HG03439 (cell line): ENCODE results near the gene DHODH.
"Not testable (repeated sequence)": the region's sequence is repeated elsewhere in the genome, so short reads cannot be mapped to it uniquely, and the experiment has no call there.

Source experiments
- ATAC-seq: cut with Tn5 transposase; IDR thresholded peaks from one replicate; pipeline ENCODE4 v1.9.1; 2021; ENCODE audit warnings: mild to moderate bottlenecking, moderate library complexity; ENCODE audit not compliant: unreplicated experiment

The DHODH gene

DNA sequence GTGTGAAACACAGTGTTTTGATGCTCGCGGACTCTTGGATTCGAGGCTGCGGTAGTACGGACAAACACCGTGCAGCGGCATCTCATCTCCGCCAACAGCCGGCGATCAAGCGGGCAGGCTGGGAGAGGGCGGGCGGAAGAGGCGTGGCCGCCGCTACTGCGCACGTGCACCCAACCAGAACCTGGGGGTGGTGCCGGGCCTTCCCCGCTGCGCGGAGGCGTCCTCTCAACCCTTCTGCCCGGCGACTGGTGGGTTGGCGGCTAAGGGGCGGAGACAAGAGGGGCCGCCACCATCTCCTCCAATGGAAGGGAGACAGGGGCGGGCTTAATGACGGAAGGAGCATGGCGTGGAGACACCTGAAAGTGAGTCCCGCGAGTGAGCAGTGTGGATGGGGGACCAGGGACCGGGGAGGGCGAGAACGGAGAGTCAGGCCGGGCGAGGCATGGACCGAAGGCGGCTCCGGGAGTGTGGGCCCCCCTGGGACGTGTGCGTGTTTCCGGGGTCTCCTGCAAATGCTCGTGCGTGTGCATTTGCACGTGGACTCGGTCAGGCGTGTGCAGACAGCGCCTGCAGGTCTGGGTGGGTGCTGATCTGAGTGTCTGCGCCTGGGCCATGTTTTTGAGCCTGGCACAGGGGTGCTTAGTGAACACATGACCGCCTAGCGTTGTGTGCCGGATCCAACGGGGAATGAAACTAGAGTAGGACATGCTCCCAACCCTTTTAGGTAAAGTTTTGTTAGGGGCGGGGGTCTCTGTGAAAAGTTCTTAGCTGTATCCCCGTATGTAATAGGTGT lies at the start of gene DHODH:
TSS of gene DHODH (plus strand) at position 321 of the 793 bp plus-strand sequence. CDS start at position 342, 21 bp downstream.
- ATAC-seq, result peak; percentile 99

DNA sequence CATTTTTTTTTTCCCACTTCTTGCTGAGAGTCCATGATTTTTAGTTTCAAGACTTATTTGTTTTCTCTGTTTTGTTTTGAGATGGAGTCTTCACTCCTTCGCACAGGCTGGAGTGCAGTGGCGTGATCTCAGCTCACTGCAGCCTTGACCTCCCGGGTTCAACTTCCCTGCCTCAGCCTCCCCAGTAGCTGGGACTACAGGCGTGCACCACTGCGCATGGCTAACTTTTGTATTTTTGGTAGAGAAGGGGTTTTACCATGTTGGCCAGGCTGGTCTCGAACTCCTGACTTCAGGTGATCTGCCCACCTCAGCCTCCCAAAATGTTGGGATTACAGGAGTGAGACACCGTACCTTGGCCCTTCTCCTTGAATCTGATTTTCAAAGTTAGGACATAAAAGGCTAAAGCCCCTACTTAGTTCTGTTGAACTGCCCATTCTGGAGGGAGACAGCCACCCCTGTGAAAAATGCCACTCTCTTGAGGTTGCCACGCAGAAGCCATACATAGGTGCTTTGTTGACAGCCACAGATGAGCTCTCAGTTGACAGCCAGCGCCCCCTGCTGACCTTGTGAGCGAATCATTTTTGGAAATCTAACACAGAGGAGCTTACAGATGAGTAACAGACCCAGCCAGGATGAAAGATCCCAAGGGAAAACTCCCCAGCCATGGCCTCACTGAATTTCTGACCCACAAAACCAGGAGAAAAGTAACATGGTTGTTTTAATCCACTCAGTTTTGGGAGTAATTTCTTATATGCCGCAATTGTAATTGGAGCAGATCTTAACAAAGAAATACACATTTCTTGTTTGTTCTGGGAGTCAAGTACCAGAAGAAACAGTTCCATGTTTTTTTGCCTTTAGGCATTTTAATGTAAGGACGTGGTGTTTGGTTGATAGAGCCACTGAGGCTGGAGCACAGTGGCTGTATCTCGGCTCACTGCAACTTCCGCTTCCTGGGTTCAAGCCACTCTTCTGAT lies 47.2 kb upstream of the DHODH start:
- no peak for ATAC-seq

DNA sequence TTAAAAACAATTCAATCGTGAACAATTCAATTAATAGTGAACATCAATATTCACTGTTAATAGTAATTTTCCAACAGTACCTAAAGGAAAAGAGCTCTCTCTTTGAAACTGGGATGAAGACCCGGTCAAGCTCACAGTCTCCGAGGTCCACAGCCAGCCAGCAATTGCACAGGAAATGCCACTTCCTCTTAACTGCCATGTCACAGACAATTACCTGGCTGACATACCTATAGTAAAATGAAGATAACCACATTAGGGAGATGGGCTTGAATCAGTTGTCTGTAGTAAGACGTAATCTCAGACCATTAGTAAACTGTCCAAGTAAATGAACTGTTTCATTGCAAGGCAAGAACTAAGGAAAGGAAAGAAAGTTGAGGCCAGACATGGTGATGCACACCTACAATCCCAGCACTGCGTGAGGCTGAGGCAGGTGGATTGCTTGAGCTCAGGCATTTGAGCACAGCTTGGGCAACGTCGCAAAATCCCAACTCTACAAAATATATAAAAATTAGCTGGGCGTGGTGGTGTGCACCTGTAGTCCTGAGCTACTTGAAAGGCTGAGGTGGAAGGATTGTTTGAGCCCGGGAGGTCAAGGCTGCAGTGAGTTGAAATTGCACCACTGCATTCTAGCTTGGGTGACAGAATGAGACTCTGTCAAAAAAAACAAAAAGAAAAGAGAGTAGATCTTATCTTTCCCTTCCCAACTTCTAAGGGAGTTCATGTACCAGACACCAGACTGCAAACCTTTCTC lies 45.2 kb upstream of the DHODH start:
- no peak for ATAC-seq

DNA sequence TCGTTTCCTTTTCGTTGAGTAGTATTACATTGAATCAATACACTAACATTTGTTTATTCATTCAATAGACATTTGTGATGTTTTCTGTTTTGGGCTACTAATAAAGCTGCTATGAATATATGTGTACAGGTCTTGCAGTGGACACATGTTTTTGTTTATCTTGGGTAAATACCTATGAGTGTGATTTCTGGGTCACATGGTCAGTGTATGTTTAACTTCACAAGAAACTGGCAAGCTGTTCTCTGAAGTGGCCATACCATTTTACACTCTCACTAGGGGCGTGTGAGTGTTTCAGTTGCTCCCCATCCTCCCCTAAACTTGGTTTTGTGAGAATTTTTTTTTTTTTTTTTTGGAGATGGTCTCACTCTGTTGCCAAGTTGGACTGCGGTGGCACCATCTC lies 43.3 kb upstream of the DHODH start:
- no peak for ATAC-seq

DNA sequence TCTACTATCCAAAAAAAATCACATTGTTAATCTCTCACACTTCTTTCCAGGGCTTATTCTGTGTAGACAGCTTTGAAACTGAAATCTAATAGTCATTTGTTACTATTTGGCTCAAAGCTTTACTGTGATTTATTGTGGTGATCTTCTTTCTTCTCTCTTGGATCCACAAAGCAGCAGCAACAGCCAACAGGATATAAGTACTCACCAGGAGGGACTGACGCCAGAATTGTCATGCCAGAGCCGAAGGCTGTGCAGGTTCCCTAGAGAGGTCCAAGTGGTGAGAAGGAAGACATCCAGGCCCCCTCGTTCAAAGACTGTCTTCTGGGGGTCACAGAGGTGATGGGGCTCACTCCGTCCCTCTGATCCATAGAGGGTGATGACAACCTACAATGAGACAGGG lies 41.6 kb upstream of the DHODH start:
- ATAC-seq, result no peak

DNA sequence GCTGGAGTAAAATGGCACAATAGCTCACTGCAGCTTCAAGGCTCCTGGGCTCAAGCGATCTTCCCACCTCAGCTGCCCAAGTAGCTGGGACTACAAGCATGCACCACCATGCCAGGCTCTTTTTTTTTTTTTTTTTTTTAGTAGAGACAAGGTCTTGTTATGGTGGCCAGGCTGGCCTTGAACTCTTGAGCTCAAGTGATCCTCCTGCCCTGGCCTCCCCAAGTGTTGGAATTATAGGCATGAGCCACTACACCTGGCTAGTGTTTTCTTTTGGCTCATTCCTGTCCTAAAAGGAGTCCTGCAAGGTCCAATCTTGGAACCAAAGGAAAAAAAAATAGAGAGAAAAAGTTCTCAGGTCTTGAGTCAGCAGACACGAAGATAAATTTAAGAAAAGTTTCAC lies 39.2 kb upstream of the DHODH start:
- ATAC-seq, result no peak

DNA sequence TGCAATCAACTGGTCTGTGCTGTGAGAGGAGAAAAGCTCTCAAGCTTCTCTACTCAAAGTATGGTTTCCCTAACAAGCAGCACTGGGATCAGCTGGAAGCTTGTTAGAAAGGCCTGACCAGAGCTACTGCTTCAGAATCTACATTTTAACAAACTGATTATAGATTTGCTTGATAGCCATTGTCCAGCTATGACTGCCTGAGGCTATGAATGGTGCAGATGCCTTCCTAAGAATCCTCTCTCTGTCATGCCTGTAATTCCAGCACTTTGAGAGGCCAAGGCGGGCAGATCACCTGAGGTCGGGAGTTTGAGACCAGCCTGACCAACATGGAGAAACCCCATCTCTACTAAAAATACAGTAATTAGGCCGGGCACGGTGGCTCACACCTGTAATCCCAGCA lies 37.0 kb upstream of the DHODH start:
- no peak for ATAC-seq

DNA sequence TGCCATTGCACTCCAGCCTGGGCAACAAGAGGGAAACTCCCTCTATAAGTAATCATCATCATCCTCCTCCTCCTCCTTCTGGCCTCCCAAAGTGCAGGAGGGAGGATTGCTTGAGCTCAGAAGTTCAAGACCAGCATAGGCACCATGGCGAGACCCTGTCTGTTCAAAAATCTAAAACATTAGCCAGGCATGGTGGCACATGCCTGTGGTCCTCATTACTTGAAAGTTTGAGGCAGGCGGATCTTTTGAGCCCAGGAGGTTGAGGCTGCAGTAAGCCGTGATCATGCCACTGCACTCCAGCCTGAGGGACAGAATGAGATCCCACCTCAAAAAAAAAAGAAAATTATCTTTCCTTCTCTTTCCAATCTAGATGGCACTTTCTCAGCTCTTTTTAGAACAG lies 36.2 kb upstream of the DHODH start:
- no peak for ATAC-seq

DNA sequence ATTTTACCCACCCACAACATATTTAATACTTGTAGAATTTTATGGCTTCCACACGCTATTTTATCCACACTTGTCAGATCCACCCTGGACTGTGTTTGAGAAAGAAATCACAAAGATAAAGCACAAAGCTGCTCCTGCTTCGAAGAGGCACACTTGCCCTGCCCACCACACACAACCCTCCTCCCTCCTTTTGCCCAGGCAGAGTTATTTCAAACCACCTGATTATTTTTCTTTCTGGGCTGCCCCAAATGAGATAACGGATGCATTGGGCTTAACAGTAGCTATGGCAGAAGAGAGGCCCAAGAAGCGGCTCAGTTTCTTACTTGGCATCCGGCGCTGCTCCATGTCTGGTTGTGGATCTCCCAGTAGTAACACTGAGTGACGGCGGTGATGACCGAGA lies 35.5 kb upstream of the DHODH start:
- ATAC-seq, result no peak

DNA sequence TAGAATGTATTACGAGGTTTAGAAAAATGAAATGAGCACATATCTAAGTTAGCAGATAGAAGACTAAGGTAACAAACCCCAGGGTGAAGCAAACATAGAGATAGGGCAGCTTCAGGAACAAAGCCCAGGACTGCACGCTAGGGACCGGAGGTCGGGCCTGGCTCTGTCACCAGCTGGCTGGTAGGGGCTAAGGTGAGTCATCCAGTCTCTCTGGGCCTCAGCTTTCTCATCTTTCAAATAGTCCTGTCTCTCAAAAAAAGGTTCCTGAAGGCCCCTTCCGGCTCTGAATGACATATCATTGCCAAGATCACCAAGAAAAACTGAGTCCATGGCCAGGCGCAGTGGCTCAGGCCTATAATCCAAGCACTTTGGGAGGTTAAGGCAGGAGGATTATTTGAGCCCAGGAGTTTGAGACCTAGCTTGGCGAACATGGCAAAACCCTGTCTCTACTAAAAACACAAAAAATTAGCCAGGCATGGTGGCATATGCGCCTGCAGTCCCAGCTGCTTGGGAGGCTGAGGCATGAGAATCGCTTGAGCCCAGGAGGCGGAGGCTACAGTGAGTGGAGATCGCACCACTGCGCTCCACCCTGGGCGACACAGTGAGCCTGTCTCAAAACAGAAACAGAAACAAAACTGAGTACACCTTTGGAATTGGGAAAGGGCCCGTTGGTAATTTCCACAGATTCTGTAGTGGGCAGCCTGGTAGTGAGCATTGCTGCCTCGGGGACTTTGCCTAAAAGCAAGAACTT lies 34.3 kb upstream of the DHODH start:
- ATAC-seq, result no peak

DNA sequence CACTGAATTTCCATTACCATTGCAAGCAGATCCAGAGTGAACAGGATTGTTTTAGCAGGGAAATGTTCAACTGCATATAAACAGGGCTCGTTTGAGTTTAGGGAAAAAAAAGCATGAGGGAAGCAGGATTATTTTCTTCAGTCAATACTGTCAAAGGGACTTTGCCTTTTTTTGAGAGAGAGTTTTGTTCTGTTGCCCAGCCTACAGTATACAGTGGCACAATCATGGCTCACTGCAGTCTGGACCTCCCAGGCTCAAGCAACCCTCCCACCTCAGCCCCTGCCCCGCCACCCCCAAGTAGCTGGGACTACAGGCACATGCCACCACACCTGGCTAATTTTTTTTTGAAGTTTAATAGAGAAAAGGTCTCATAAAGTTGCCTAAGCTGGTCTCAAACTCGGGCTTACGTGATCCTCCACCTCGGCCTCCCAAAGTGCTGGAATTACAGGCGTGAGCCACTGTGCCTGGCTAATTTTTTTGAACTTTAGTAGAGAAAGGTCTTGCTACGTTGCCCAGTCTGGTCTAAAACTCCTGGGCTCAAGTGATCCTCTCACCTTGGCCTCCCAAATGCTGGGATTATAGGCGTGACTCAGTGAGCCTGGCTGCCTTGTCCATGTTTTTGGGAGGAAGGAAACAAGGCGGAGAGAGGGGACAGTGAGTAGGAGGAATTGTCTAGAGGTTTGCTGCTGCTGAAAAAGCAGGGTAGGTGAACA lies 23.1 kb upstream of the DHODH start:
- no peak for ATAC-seq

DNA sequence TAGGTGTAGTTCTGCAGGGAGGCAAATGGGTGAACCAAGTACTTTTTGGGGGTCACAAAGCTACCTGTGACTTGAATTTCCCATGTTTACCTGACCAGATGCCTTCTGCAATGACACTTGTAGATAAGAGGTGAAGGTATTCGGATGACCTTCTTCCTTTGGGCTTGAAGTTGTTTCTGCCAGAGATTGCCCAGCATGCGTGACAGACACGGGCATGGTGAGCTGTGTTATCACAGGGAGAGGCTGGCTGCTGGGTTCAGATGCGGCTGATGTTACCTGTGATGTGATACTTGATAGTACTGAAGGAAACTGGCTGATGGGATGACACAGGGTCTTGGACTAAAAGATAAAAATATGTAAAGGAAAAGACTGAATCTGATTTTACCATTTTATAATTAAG lies 22.4 kb upstream of the DHODH start:
- ATAC-seq, result no peak

DNA sequence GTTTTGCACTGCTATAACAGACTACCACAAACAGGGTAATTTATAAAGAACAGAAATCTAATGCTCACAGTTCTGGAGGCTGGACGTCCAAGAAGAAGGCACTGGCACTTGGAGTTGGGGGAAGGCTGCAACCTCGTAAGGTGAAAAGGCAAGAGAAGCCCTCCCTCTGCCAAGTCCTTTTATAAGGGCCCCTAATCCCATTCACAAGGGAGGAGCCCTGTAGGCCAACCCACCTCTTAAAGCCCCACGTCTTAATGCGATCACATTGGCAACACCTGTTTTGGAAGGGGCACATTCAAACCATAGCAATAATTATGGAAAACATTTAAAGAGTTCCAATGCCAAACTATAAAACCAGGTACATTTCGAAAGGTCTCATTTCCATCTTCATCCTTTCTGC lies 13.5 kb upstream of the DHODH start:
- ATAC-seq, result no peak

DNA sequence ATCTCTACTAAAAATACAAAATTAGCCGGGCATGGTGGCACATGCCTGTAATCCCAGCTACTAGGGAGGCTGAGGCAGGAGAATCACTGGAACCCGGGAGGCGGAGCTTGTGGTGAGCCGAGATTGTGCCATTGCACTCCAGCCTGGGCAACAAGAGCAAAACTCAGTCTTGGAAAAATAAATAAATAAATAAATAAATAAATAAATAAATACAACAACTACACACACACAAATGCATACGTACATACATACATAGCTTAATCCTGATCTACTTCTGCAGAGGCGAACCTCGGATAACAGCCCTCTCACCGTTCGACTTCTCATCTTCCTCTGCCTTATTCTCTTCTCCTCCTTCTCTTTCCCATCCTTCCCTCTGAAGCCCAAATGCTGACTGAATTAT lies 11.0 kb upstream of the DHODH start:
- ATAC-seq, result not testable (repeated sequence)

DNA sequence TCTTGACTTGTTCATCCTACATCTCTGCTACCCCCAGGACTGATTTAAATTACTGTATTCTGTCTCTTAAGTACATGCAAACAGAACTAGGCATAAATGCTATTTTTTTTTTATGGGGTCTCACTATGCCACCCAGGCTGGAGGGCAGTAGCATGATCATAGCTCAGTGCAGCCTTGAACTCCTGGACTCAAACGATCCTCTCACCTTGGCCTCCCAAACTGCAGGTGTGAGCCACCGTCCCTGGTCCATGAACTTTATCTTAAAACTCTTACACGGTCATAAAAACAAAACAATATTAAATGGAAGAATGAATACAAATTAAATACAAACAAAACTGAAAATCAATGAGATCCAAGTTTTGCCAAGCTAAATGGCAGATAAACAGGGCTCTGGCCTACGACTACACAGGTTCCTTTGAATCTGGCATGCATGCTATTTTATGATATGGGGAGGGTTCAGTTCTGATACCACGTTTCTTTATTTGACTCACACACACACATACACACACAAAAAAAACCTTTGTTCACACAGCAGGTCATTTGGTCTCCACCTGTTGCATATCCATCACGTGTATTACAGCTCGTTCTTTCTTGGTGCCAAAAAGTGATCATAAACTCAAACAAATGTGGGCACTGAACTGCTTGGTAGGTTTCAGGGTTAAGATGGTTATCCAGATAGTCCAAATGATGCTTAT lies 7.2 kb upstream of the DHODH start:
- ATAC-seq, result no peak

DNA sequence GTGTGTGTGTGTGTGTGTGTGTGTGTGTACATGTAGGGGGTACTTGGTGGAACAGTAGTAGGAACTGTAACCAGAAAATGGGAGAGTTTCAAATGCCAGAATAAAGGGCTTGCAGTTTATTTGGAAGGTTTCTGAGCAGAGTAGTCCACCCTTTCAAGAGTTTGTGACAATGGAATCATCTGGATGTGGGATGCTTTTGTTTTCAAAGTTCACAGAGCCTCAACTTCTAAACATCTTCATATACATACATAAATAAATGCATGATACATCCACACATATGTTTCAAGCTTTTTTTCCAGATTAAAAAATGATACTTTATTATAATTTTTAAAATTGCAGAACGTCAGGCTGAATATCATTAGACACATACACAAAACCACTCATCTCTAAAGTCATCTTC lies 5.9 kb upstream of the DHODH start:
- ATAC-seq, result no peak

DNA sequence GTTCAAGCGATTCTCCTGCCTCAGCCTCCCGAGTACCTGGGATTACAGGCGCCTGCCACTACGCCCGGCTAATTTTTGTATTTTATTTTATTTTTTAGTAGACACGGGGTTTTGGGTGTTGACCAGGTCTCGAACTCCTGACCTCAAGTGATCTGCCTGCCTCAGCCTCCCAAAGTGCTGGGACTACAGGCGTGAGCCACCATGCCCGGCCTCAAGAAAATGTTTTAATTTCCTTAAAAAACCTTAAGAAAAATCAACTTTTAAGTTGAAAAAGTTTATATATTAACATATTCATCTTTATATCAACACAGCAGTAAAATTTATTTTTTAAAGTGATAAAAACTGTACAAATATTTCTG lies 500 bp upstream of the DHODH start:
- not testable (repeated sequence) for ATAC-seq

DNA sequence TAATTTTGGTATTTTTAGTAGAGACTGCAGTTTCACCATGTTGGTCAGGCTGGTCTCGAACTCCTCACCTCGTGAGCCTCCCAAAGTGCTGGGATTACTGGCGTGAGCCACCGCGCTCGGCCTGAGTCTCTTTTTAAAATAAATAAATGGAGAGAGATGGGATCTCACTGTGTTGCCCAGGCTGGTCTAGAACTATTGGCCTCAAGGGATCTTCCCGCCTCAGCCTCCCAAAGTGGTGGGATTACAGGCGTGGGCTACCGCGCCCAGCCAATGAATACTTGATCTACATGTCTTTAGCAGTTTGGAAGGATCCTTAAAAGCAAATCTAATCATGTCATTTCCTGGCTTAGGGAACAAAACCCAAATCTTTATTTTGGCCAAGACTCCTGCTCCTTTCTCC lies 1.2 kb downstream of the DHODH start:
- ATAC-seq, result no peak

DNA sequence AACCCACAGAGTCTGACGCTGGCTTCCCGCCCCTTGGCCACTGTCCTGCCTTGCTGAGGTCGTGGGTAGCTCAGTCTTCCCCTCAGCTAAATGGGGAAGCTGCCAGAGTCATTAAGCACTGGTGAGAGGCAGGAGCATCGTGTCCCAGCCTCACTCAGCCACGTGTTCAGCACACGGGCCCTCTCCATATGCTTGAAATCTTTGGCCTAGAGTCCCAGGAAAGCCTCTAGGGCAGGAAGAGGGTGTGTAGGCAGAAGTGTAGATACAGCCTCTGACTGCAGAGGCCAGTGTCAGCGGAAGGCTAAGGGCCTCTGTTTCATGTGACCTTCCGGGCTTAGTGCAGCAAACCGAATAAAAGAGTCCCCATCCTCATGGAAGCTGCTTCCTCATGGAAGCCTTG lies 4.1 kb downstream of the DHODH start:
- no peak for ATAC-seq
